Cortex of kidney (tissue), 1 donor: ENCODE results near the gene SLC6A1.

ENCODE experiments used
- DNase-seq: peaks from one replicate; lab custom pipeline; 2025; lab: John Stamatoyannopoulos, UW

Gene SLC6A1

GRCh38 chr3:10993729-10994065, 1.1 kb downstream of the SLC6A1 start:
- no peak for DNase-seq

- no peak for DNase-seq
These were observed 1.8 kb downstream of the SLC6A1 start for GRCh38 chr3:10994306-10994705.

DNA sequence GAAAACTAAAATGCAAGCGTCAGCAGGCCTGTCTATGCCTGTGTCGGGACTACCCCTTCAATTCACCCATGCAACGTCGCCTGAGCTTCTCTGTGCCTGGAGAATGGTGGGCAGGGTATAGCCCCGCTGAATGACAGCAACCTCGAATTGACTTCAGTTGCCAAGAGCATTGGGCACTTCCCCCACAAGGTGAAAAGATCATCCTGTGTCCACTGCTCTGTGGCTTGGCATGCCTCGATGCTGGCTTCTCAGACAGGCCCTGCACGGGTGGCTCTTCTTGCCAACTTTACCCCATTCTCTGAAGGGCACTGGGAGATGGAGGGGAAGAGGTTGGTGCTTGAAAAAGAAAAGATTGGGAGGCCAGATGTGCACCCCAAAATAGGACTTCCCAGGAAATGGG, 3.3 kb downstream of the SLC6A1 start:
- no peak for DNase-seq

- no peak for DNase-seq
These were observed 3.9 kb downstream of the SLC6A1 start for GRCh38 chr3:10996345-10997013.

GRCh38 chr3:10997196-10997595, 4.6 kb downstream of the SLC6A1 start:
- no peak for DNase-seq

DNA sequence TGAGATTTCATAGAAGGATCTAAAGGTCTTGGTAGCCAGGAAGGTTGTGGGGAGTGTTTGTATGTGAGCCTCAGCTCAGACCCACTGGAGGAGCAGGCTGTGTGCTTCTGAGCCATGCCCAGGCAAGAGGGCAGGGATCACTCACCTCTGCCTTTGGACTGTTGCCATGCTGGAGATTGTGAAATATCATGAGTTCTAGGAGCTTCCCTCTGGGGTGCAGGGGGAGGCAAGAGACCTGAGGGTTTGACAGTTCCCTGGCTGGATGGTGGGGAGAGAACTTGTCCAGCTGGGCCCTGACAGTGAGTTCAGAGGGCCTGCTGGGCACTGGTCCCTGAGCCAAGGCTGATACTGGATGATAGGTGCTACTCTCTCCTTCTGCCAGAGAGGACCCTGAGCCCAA, 6.0 kb downstream of the SLC6A1 start:
- no peak for DNase-seq

DNA sequence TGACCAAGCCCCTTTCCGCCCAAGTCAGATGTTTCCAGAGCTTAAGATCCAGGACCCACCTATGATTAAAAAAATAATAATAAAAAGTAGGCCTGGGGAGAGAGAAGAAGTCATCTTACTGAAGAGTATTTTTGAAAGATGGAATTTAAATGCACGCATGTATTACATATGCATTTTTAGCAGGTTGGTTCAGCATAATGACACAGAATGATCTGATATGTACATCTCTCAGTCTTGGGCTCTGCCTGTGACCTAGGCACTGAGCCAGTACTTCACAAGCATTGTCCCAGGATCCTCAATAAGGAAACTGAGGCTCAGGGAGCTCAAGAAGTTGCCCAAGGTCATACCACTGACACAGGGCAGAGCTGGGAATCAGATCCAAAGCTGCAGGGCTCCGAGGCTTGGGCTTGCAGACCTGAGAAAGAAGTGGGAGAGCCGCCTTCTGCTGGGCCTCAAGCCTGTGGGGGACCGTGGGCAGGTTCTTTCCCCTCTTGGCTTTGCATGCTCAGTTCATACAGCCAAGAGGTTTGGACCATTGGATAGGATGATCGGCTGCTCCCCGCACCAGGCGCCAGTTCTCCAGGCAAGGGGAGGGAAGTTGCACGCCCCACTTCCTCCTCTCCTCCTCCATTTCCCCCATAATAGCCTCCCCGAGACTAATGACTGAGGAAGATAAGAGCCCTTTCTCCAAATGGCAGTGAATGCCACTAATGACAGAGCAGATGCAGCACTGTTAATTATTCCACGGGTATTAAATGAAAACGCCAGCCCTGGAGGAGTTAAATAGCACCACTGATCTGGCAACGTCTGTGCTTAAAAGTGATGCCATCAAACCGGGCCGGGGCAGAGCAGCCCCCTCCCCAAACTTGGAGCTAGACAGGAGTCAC, 6.9 kb downstream of the SLC6A1 start:
- no peak for DNase-seq

GRCh38 chr3:11000528-11000927, 8.0 kb downstream of the SLC6A1 start:
- no peak for DNase-seq

DNA sequence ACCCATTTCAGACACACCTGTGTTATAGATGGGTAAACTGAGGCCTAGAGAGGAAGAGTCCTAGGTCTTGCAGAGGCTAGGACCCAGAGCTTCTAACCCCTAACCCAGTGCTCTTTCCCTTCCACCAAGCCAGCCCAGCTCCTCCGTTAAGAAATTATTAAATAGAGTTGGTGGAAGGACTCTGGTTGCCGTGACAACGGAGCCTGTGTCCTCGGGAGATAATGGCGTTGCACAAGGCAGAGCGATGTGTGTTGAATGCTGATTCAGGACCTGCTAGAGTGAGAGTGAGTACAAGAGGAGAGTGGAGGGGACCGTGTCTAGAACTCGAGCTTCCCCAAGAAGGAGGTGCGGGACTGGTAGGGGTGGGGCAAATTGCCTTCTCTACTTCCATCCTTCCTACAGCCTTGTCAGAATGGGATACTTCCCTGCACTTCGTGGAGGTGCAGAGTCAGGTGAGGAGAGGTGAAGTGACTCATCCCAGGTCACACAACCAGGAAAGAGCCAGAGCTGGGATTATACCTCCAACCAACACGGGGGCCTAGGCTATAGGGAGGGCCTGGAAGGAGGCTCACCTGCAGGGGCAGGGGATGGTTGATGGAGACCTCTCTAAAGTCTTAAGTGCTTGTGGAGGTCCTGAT, 8.6 kb downstream of the SLC6A1 start:
- DNase-seq: no peak

DNA sequence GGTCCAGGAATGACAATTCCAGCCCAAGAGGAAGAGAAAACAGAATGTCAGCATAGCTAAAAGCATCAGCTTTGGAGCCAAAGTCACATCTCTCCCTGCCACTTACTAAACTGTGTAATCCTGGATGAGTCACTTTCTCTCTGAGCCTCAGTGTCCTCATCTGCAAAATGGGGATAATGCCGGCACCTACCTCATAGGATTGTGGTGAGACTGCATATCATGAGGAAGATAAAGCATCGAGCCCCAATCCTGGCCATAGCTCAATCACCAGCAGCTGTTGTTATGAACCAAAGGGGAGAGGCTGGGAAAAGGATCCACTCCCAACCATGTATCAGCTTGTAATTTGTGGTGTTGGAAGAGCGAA, 9.1 kb downstream of the SLC6A1 start:
- DNase-seq: no peak

GRCh38 chr3:11002371-11002807, 9.8 kb downstream of the SLC6A1 start:
- no peak for DNase-seq

DNA sequence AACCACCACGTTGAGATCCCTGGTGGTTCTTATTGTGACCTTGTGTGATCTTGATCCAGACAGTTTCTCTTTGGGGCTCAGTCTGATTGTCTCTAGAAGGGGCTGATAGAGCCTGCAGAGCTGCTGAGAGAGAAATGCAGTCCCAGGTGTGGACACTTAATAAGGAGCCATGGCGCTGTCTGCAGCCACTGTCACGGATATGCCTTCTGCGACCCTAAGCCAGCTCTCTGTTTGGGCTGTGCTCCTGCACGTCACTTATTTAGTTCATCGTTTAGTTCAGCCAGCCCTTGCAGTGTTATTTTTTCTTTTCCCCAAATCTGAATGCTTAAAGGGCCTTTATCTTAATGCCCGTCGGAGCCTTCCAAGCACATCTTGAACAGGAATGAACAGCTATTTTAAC, 12.0 kb downstream of the SLC6A1 start:
- DNase-seq: no peak

DNA sequence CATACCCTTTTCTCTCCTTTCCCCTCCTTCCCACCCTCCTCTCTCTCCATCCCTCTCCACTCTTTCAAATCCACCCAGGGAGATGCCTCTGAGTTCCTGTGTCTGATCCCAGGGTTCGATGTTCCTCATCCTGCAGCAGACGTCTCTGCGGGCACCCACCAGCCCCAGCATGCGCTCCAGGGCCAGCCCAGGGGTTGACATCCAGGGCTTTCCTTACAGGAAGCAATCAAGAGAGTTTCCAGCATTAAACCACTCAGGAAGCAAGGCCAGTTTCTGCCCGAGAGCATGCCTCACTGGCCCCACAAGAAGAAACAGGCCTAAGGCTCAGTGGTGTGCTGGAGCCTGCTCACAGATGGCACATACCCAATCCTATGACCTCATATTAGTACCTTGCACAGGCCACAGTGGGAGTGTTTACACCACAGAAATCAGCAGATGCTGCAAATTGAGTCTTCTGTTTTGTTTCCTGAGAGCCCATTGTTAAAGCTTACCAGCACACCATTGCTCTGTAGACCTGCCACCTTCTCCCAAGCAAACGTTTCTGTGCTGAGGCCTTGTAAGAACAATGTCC, 13.2 kb downstream of the SLC6A1 start:
- no peak for DNase-seq

GRCh38 chr3:11006986-11007933, 14.7 kb downstream of the SLC6A1 start:
- DNase-seq: no peak

DNA sequence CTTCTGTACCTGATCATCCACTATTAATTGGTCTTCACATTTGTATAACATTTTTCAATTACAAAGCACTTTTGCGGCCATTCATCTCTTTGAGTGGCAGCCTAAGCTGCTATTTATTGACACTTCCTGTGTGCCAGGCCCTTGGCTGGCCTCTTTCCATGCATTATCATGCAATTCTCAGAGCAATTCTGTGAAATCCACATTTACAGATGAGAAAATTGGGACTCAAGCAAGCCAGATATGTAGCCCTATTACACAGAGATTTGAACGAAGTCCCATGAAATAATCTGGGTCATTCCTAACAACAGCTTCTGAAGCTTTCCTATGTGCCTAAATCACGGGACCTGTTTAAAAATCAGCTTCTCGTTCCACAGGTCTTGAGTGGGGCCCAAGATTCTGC, 17.4 kb downstream of the SLC6A1 start:
- DNase-seq: no peak

GRCh38 chr3:11010426-11011165, 18.0 kb downstream of the SLC6A1 start:
- DNase-seq: no peak

DNA sequence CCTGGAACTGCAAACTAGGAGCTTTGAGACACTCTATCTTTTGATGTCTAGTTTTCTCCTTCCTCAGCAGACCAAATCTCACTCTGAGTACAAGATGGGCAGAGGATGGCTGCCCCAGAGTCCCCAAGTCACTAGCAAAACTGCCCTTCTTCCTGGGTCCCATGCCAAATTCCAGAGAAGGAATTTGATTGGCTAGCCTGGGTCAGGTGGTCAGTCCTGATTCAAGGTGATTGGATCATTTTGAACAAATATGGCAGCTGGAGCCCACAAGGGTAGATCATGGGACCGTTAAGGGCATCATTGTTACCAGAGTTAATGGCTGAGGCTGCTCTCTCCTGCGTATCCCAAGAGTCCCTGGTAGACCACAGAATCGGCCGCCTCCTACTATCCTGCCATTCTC, 21.7 kb downstream of the SLC6A1 start:
- DNase-seq: no peak

- no peak for DNase-seq
These were observed 22.2 kb downstream of the SLC6A1 start for GRCh38 chr3:11014752-11015151.

DNA sequence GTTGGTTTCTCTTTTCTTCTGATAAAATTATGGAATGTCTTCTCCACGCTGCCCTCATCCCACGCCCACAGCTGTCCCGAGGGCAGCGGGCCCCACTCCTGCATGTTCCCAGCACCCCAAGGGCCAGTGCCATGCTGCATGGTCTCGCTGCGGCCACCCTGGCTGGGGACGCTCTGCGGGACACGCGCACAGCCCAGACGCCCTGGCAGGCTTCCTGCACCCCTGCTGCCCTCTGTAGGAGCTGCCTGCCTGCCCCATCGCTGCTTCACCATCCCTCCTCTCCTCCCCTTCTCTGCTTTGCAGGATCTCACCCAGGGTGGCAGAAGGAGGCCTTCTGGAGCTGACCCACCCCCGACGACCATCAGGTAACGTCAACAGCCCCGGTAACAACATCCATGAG, 22.8 kb downstream of the SLC6A1 start:
- DNase-seq: no peak

DNA sequence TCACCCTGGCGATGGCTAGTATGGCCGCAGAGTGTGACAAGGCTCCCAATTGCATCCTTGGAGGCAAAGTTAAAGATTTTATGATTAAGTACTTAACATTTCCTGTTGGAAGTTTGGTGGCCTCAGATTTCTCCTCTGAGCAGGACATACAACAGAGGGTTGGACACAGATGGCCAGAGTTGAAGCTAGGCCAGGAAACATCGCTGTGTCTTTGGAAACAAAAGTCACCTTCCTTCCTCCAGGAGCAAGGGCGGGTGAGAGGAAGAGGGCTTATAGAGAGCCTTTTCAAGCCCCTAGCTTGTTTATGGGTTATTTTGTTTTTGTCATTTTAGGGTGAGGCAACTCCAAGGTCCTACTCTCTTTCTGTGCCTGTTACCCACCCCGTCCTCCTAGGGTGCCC, 24.2 kb downstream of the SLC6A1 start:
- no peak for DNase-seq
